ENCODE measurements around the gene HRAS. TPM values are rescaled to one million over a fixed set of nuclear protein-coding genes. Genes with fewer than 3 reads are reported as not detected.

Gene HRAS
- total RNA-seq, 1 donor from 2014 or later: 41.5 TPM

GRCh38 chr11:551596-551995, 16.2 kb upstream of the HRAS start:
- Mint-ChIP-seq H3K27me3 (ENCODE audit: low read depth) (peaks cover 18% of the 10 kb centered on the region), H3K4me3 (no peak overlapping the region), H3K4me1 (no peaks in the 10 kb centered on the region), H3K36me3 (no peaks in the 10 kb centered on the region), H3K9me3 (no peaks in the 10 kb centered on the region), H3K27ac (no peak overlapping the region)
- TF ChIP-seq CTCF (IDR thresholded peaks at IDR 0.05; ENCODE audit: unreplicated experiment): no peak
- DNase-seq (ENCODE audit: low spot score in 2 of 2, unreplicated experiment in 2 of 2): no peak

- H3K36me3 Mint-ChIP-seq: no peaks in the 10 kb centered on the region
- no peak for DNase-seq (ENCODE audit: low spot score in 2 of 2, unreplicated experiment in 2 of 2)
- no peaks in the 10 kb centered on the region for H3K4me1 Mint-ChIP-seq
- H3K9me3 Mint-ChIP-seq: no peaks in the 10 kb centered on the region
- no peak for TF ChIP-seq CTCF (IDR thresholded peaks at IDR 0.05; ENCODE audit: unreplicated experiment)
- H3K4me3 Mint-ChIP-seq: no peak overlapping the region
- H3K27me3 Mint-ChIP-seq (ENCODE audit: low read depth): peaks cover 14% of the 10 kb centered on the region
- no peak overlapping the region for H3K27ac Mint-ChIP-seq
Measured at GRCh38 chr11:551131-551530, 15.8 kb upstream of the HRAS start.

GRCh38 chr11:550746-551085, 15.3 kb upstream of the HRAS start:
- no peak for TF ChIP-seq CTCF (IDR thresholded peaks at IDR 0.05; ENCODE audit: unreplicated experiment)
- Mint-ChIP-seq H3K9me3 (no peaks in the 10 kb centered on the region), H3K36me3 (no peaks in the 10 kb centered on the region), H3K4me3 (no peak overlapping the region), H3K27ac (no peak overlapping the region), H3K4me1 (no peaks in the 10 kb centered on the region), H3K27me3 (ENCODE audit: low read depth) (peaks cover 13% of the 10 kb centered on the region)
- no peak for DNase-seq (ENCODE audit: low spot score in 2 of 2, unreplicated experiment in 2 of 2)

- no peak overlapping the region for H3K4me3 Mint-ChIP-seq
- no peaks in the 10 kb centered on the region for H3K9me3 Mint-ChIP-seq
- DNase-seq (ENCODE audit: low spot score in 2 of 2, unreplicated experiment in 2 of 2): no peak
- peaks cover 13% of the 10 kb centered on the region for H3K27me3 Mint-ChIP-seq (ENCODE audit: low read depth)
- H3K36me3 Mint-ChIP-seq: no peaks in the 10 kb centered on the region
- no peak overlapping the region for H3K27ac Mint-ChIP-seq
- H3K4me1 Mint-ChIP-seq: no peaks in the 10 kb centered on the region
- TF ChIP-seq CTCF (IDR thresholded peaks at IDR 0.05; ENCODE audit: unreplicated experiment): no peak
Measured at GRCh38 chr11:550021-550745, 14.8 kb upstream of the HRAS start.

- TF ChIP-seq CTCF (IDR thresholded peaks at IDR 0.05; ENCODE audit: unreplicated experiment): no peak
- no peaks in the 10 kb centered on the region for H3K4me1 Mint-ChIP-seq
- H3K36me3 Mint-ChIP-seq: no peaks in the 10 kb centered on the region
- no peak overlapping the region for H3K27ac Mint-ChIP-seq
- no peak overlapping the region for H3K4me3 Mint-ChIP-seq
- no peak for DNase-seq (ENCODE audit: low spot score in 2 of 2, unreplicated experiment in 2 of 2)
- peaks cover 6% of the 10 kb centered on the region for H3K27me3 Mint-ChIP-seq (ENCODE audit: low read depth)
- no peaks in the 10 kb centered on the region for H3K9me3 Mint-ChIP-seq
Measured at GRCh38 chr11:548700-549603, 13.6 kb upstream of the HRAS start.
